Endothelial cell of umbilical vein (primary cell): ENCODE data around the gene RSPH10B2. TPM values are rescaled to one million over a fixed set of nuclear protein-coding genes. Genes with fewer than 3 reads are reported as not detected.
"Not testable (repeated sequence)": the region's sequence is repeated elsewhere in the genome, so short reads cannot be mapped to it uniquely, and the experiment has no call there.

Experiments
- Bru-seq: library from RNA; stranded (reverse); fragments of 400-500 nt; gene quantifications from one replicate; lab custom pipeline; 2021; lab: Mats Ljungman, UMichigan
- BruChase-seq, 2 experiments: library from RNA; stranded (reverse); fragments of 400-500 nt; gene quantifications; one replicate each; lab custom pipeline; 2021; lab: Mats Ljungman, UMichigan
- BruUV-seq: library from RNA; stranded (reverse); fragments of 400-500 nt; replicated peaks from 2 replicates; lab custom pipeline; 2021; lab: Mats Ljungman, UMichigan
- CTCF ChIA-PET: fragments of 300-600, 350-600 bp; sonication (Branson Sonifier 250); formaldehyde crosslinking; loops from one replicate; lab custom pipeline; 2021; ENCODE audit warnings: antibody characterized with exemption, inconsistent platforms; lab: Charles Lee
- POLR2A ChIA-PET: fragments of 300-600, 350-600 bp; sonication (Branson Sonifier 250); formaldehyde crosslinking; loops from one replicate; lab custom pipeline; 2021; ENCODE audit warnings: antibody characterized with exemption, inconsistent platforms; lab: Charles Lee
- DNase-seq: peaks from one replicate; pipeline ENCODE4 v3.0.0-alpha.2; 2011; ENCODE audit warnings: low read depth, low spot score
- FAIRE-seq: peaks from 2 replicates; lab custom pipeline; 2011; peaks lifted over from hg19 to GRCh38; lab: Jason Lieb, UNC
- H2AFZ ChIP-seq: 2 replicates; pipeline ENCODE4 v1.6.0; 2012; ENCODE audit warnings: low read depth, low read length, control low read depth, inconsistent platforms
- H3K27ac ChIP-seq: 2 replicates; pipeline ENCODE4 v1.5.1; 2011; ENCODE audit warnings: low read depth, mild to moderate bottlenecking, control low read depth, low read length, moderate library complexity; ENCODE audit not compliant: insufficient read depth
- H3K27me3 ChIP-seq, 2 experiments: 2 replicates each; pipeline versions ENCODE4 v1.6.0 to v1.6.1; 2011; ENCODE audit warnings: low read length in 2 of 2, mixed read lengths in 1 of 2; ENCODE audit not compliant: control insufficient read depth in 2 of 2, insufficient read depth in 2 of 2
- H3K36me3 ChIP-seq, 2 experiments: 2 replicates in 1 of 2; 3 replicates in 1 of 2; pipeline ENCODE4 v1.5.1; 2011; ENCODE audit warnings: low read length in 2 of 2, mild to moderate bottlenecking in 1 of 2, moderate library complexity in 1 of 2; ENCODE audit not compliant: control insufficient read depth in 2 of 2, insufficient read depth in 2 of 2; ENCODE audit errors: extremely low read depth in 1 of 2
- H3K4me1 ChIP-seq: 3 replicates; pipeline ENCODE4 v1.5.1; 2011; ENCODE audit warnings: mild to moderate bottlenecking, low read length; ENCODE audit not compliant: control insufficient read depth, insufficient read depth; ENCODE audit errors: extremely low read depth
- H3K4me2 ChIP-seq: 2 replicates; pipeline ENCODE4 v1.6.1; 2011; ENCODE audit warnings: low read length, control low read depth, mixed read lengths; ENCODE audit not compliant: insufficient read depth
- H3K4me3 ChIP-seq, 3 experiments: fragments of 200-600 bp in 1 of 3; sonication (generic), shearing (Covaris generic) in 1 of 3; replicated peaks in 1 of 3; 2 replicates each; pipeline ENCODE4 v1.5.1; 2011 to 2016; ENCODE audit warnings: control low read depth in 3 of 3, low read length in 3 of 3, mild to moderate bottlenecking in 2 of 3, inconsistent platforms in 1 of 3, low read depth in 1 of 3, moderate library complexity in 1 of 3; ENCODE audit not compliant: insufficient read depth in 1 of 3
- H3K79me2 ChIP-seq: 2 replicates; pipeline ENCODE4 v1.6.0; 2012; ENCODE audit warnings: low read length, inconsistent platforms; ENCODE audit not compliant: control insufficient read depth, insufficient read depth
- H3K9ac ChIP-seq: replicated peaks from 2 replicates; pipeline ENCODE3; 2011; ENCODE audit warnings: low read length, control low read depth; ENCODE audit not compliant: insufficient read depth; ENCODE audit errors: extremely low read depth
- H3K9me1 ChIP-seq: replicated peaks from 3 replicates; pipeline ENCODE4 v1.6.0; 2011; ENCODE audit warnings: mild to moderate bottlenecking, low read length; ENCODE audit not compliant: control insufficient read depth, insufficient read depth; ENCODE audit errors: extremely low read depth
- H3K9me3 ChIP-seq: replicated peaks from 2 replicates; pipeline ENCODE4 v1.5.1; 2012; ENCODE audit warnings: low read length, inconsistent platforms; ENCODE audit not compliant: control insufficient read depth, insufficient read depth
- H4K20me1 ChIP-seq: replicated peaks from 2 replicates; pipeline ENCODE3; 2011; ENCODE audit warnings: mild to moderate bottlenecking, low read length; ENCODE audit not compliant: control insufficient read depth, insufficient read depth; ENCODE audit errors: extremely low read depth
- CTCF ChIP-seq, 2 donors: IDR thresholded peaks; 1 replicate in 1 of 2; 2 replicates in 1 of 2; pipeline ENCODE4 v1.5.1; 2011; ENCODE audit warnings: low read length in 2 of 2, mild to moderate bottlenecking in 2 of 2, moderate library complexity in 2 of 2, control low read depth in 1 of 2, inconsistent platforms in 1 of 2, low read depth in 1 of 2; ENCODE audit not compliant: insufficient read depth in 1 of 2; ENCODE audit errors: extremely low read depth in 1 of 2
- GATA2 ChIP-seq: IDR thresholded peaks from 2 replicates; pipeline ENCODE4 v1.7.0; 2011; ENCODE audit warnings: low read depth, mild to moderate bottlenecking, moderate library complexity, mixed read lengths, low read length; ENCODE audit not compliant: insufficient read length, insufficient read depth
- MYC ChIP-seq: IDR thresholded peaks from one replicate; pipeline ENCODE4 v1.6.1; 2011; ENCODE audit warnings: mild to moderate bottlenecking, low read depth, low read length
- POLR2A ChIP-seq: IDR thresholded peaks from 2 replicates; pipeline ENCODE4 v1.6.1; 2012; ENCODE audit warnings: low read depth, mild to moderate bottlenecking, control low read depth, low read length
- dilution Hi-C: fragments of 300-500 bp; cut with MboI; formaldehyde crosslinking; loops from one replicate; pipeline ENCODE4 v1.15.0; 2019; ENCODE audit warnings: low sequenced_read_pairs; ENCODE audit not compliant: extremely low pct_ligation_motif_present
- intact Hi-C: fragments of 100-400 bp; cut with micrococcal nuclease; formaldehyde crosslinking; loops from one replicate; pipeline ENCODE4 v1.10.0; 2022
- long read RNA-seq: library from polyadenylated mRNA; stranded (forward); transcript quantifications from one replicate; pipeline ENCODE4 v2.0.0, GENCODE V29; 2021
- polyA minus RNA-seq, 3 experiments: library from RNA; depleted of rRNA, polyadenylated mRNA; stranded (reverse); fragments of >200 nt; gene quantifications; 1 replicate in 1 of 3; 2 replicates in 2 of 3; pipeline ENCODE4 v1.2.3, GENCODE V29; 2011
- polyA plus RNA-seq, 4 experiments: library from polyadenylated mRNA; depleted of rRNA in 3 of 4; stranded (reverse) in 3 of 4; unstranded in 1 of 4; fragments of >200 nt; gene quantifications; 2 replicates each; pipeline versions ENCODE4 v1.2.1 to v1.2.3, GENCODE V29; 2011 to 2012; ENCODE audit warnings: missing spikeins in 1 of 4
- total RNA-seq: library from RNA; stranded (reverse); gene quantifications from 2 replicates; pipeline ENCODE4 v1.2.3, GENCODE V29; 2021

RSPH10B2 gene
- not detected in 2 replicates for total RNA-seq
- polyA plus RNA-seq, result not detected in 2 replicates
- polyA plus RNA-seq (2011; cell fraction: cytosol; rRNA removed), result 0.06 TPM in 1 of 2 replicates, not detected in the other
- 0.25 and 0.40 TPM in 2 replicates for polyA plus RNA-seq (2011; cell fraction: nucleus; rRNA removed)
- not detected in 2 replicates for polyA plus RNA-seq (2012)
- polyA minus RNA-seq, result 0.32 and 0.81 TPM in 2 replicates
- not detected for polyA minus RNA-seq (2011; cell fraction: cytosol; rRNA and poly(A)+ RNA removed)
- polyA minus RNA-seq (2011; cell fraction: nucleus; rRNA and poly(A)+ RNA removed), result 0.48 and 1.1 TPM in 2 replicates
- Bru-seq, nascent RNA, result percentile 8 among the genes with signal in this experiment
- percentile 16 among the genes with signal in this experiment for BruChase-seq, experiment 1, labeled RNA remaining after a 6-hour chase
- BruChase-seq, experiment 2, labeled RNA remaining after a 2-hour chase, result percentile 14 among the genes with signal in this experiment
- long read RNA-seq, result 0 reads

DNA sequence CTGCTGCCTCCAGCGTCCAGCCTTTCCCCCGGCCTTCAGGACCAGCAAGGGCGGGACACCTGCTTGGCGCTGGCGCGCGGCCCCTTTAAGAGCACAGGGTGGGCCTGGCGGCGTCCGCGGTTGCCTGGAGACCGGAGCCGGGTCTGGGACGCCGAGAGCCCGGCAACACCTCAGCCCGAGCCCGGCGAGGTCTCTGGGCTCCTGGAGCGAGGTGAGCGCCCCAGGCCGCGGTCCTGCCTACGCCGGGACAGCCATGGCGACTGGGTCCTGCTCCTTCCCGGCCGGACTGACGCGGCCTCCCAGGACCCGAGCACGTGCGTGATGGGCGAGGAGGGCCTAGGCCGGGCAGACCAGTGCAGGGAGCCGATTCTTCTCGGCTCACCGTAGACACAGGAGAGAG, at the start of gene RSPH10B2:
Gene RSPH10B2, plus strand, starts transcription at position 140 of the 400 bp plus-strand sequence. CDS start 3,575 bp downstream, outside the sequence.
- CTCF ChIA-PET, H3K27ac ChIP-seq, H3K9me3 ChIP-seq, H3K4me3 ChIP-seq, H3K4me1 ChIP-seq, POLR2A ChIA-PET, intact Hi-C loops, H3K79me2 ChIP-seq, H3K36me3 ChIP-seq, DNase-seq, dilution Hi-C loops, H4K20me1 ChIP-seq, BruUV-seq, H3K4me2 ChIP-seq, H3K27me3 ChIP-seq, H3K9me1 ChIP-seq, H3K9ac ChIP-seq: not testable (repeated sequence)
- FAIRE-seq, result peak; percentile 69
- H2AFZ ChIP-seq, result peak within 1 kb of the TSS; percentile 70

DNA sequence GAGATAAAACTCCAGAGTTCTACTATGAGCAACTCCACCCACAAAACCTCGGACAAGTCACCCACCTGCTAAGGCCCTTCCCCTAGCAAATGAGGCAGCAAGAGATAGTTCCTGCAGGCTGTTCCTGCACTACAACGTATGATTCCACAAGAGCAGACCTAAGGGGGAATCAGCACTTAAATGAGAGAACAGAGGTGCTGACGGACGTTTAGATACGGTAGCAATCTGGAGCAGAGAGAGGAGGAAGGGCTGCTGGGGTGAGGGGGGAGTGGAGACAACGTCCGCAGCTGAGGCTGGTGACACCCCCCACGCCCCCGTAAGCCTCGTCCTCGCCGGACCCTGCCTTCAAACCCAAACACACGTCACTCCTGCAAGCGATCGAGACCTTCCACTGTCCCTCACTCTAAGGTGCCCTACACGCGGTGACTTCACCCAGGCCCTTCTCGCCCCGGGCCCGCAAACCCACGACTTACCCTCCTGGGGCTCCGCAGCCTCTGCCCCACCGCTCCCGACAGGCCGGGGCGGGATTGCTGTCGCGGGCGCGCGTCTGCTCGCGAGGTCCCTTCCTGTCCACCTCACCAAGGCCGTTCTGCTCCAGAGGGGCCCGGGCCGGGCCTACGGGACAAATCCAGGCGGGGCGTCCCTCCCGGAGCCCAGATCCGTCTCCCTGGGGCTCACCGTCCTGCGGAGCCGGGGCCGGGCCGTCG, 47.8 kb upstream of the RSPH10B2 start:
- H3K4me3 ChIP-seq, result peak overlapping the region; percentile 69 to 76 (median 70)
- peak overlapping the region; percentile 87 for H3K27ac ChIP-seq
- no peaks in the 10 kb centered on the region for H3K9me1 ChIP-seq
- no peaks in the 10 kb centered on the region for H4K20me1 ChIP-seq
- ChIA-PET POLR2A (no interaction called here), CTCF (no interaction called here)
- H3K4me1 ChIP-seq, result peaks cover 12% of the 10 kb centered on the region
- no TSS peak for BruUV-seq
- H3K36me3 ChIP-seq, result peaks cover 12 to 13% of the 10 kb centered on the region in 2 experiments
- no peaks in the 10 kb centered on the region for H3K9me3 ChIP-seq
- peak overlapping the region; percentile 76 for H3K4me2 ChIP-seq
- H2AFZ ChIP-seq, result peak overlapping the region; percentile 99
- H3K9ac ChIP-seq, result peak overlapping the region; percentile 94
- DNase-seq (peak; percentile 57), FAIRE-seq (peak; percentile 62)
- peaks cover 48% of the 10 kb centered on the region for H3K79me2 ChIP-seq
- intact Hi-C loops, result loop anchor here (5.0 kb wide), 3 partner anchors 39 to 129 kb away; partner anchors contain the start of genes INTS15 and ZDHHC4
- TF ChIP-seq POLR2A (no peak), CTCF (IDR thresholded peaks at IDR 0.05; ENCODE audit: extremely low read depth in 1 of 2, insufficient read depth in 1 of 2, low read depth in 1 of 2, low read length in 2 of 2) (no peak), MYC (no peak), GATA2 (no peak)
- dilution Hi-C loops, result no loop called here
- H3K27me3 ChIP-seq, result no peaks in the 10 kb centered on the region
